Muscle layer of duodenum (tissue), 2 donors: ENCODE measurements around the gene FBXO44.
"Not testable (repeated sequence)": the region's sequence is repeated elsewhere in the genome, so short reads cannot be mapped to it uniquely, and the experiment has no call there.

Experiments used
- H3K27ac ChIP-seq: one replicate; pipeline ENCODE4 v1.7.0; 2013; ENCODE audit warnings: mild to moderate bottlenecking, low read length
- H3K27me3 ChIP-seq: one replicate; pipeline ENCODE4 v1.7.0; 2013; ENCODE audit warnings: low read depth, mild to moderate bottlenecking, control low read depth, low read length
- H3K36me3 ChIP-seq, 2 donors: one replicate each; pipeline ENCODE4 v1.7.0; 2013; ENCODE audit warnings: low read length in 2 of 2, control low read depth in 1 of 2, mild to moderate bottlenecking in 1 of 2; ENCODE audit not compliant: insufficient read depth in 2 of 2, control insufficient read depth in 1 of 2
- H3K4me1 ChIP-seq, 2 donors: one replicate each; pipeline ENCODE4 v1.7.0; 2013; ENCODE audit warnings: low read length in 2 of 2, mild to moderate bottlenecking in 2 of 2, control low read depth in 1 of 2, moderate library complexity in 1 of 2; ENCODE audit not compliant: insufficient read depth in 2 of 2, control insufficient read depth in 1 of 2
- H3K4me3 ChIP-seq, 2 donors: one replicate each; pipeline ENCODE4 v1.7.0; 2013; ENCODE audit warnings: low read length in 2 of 2, low read depth in 1 of 2, mild to moderate bottlenecking in 1 of 2
- H3K9me3 ChIP-seq, 2 donors: one replicate each; pipeline ENCODE4 v1.7.0; 2013; ENCODE audit warnings: low read length in 2 of 2, control low read depth in 1 of 2, mild to moderate bottlenecking in 1 of 2; ENCODE audit not compliant: control insufficient read depth in 1 of 2
- donor health status: healthy.

The FBXO44 gene

DNA sequence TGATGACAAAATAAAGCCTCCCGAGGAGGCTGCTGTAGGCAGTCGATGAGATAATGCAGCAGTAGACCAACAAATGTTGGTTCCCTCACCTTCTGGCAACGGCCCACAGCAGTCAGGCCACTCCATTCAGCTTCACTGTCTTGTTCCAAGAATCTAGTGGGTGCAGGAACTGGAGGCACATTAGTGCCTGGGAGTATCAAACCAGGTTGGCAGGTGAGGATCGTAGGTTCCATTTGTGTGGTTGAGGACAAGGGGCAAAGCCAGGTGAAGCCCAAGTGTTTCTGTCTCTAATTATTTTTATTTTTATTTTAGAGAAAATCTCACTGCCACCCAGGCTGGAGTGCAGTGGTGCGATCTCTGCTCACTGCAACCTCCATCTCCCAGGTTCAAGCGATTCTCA is 13.7 kb upstream of the FBXO44 start:
- no peak overlapping the region for H3K4me3 ChIP-seq
- H3K36me3 ChIP-seq = no peaks in the 10 kb centered on the region
- no peaks in the 10 kb centered on the region for H3K9me3 ChIP-seq
- no peaks in the 10 kb centered on the region for H3K27me3 ChIP-seq
- H3K27ac ChIP-seq = no peak overlapping the region
- no peaks in the 10 kb centered on the region for H3K4me1 ChIP-seq

DNA sequence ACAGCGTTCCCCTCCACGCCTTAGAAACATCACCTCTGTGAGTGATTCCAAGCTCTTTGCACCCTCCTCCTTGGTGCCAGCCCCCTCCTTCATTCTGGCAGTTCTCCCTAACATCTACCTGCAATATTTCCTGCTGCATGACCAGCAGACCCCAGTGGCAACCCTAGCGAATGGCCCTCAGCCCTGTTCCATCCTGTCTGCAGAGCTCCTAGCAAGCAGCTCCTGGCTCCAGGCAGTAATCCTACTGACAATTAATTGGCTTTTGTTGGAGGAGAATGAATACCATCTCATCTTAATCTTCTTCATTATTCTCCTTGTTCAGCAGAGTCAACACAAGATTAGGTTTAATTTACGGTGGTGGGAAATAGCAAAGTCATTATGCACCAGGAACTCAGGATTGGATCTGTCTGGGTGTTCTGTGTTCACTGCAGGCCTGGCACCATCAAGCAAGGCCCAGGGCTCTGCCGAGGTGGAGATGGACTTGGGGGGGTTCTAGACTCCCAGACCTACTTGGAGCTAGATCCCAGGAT is 12.8 kb upstream of the FBXO44 start:
- H3K27me3 ChIP-seq = no peaks in the 10 kb centered on the region
- H3K9me3 ChIP-seq = no peaks in the 10 kb centered on the region
- no peak overlapping the region for H3K27ac ChIP-seq
- H3K4me1 ChIP-seq = no peaks in the 10 kb centered on the region
- H3K4me3 ChIP-seq = no peak overlapping the region
- no peaks in the 10 kb centered on the region for H3K36me3 ChIP-seq

DNA sequence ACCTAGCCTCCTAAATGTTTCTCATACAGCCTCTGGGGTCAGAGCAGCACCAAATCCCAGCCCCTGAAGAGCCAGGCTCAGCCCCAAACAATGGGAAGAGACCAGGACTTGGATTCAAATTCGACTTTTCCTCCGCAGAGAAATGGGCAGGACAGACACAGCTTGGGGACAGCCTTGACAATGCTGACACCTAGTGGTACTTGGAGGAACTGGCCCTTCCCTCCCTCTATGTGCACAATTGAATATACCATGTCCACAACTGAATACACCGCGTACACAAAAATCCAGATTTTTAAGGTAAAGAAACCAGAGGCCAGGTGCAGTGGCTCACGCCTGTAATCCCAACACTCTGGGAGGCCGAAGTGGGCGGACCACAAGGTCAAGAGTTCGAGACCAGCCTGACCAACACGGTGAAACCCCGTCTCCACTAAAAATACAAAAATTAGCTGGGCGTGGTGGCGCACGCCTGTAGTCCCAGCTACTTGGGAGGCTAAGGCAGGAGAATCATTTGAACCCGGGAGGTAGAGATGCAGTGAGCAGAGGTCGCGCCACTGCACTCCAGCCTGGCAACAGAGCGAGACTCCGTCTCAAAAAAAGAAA is 12.2 kb upstream of the FBXO44 start:
- H3K9me3 ChIP-seq, H3K4me3 ChIP-seq, H3K27me3 ChIP-seq, H3K27ac ChIP-seq, H3K4me1 ChIP-seq, H3K36me3 ChIP-seq: not testable (repeated sequence)

DNA sequence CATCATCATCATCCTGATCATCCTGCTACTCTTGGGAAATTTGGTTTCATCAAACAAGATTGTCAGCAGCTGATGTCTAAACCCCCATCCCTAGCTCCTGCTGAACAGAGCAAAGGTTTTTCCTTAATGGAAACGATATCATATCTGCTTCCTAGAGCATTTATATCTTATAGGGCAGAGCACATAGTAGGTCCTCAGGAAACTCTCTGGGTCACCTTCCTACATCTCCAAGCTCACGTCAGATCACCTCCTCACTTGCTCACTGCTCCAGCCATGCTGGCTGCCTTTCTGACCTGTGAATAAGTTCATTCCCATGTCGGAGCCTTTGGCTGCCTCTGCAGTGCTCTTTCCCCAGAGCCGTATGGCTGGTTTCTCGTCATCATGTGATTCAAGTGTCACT is 10.9 kb upstream of the FBXO44 start:
- H3K36me3 ChIP-seq = no peaks in the 10 kb centered on the region
- no peak overlapping the region for H3K4me3 ChIP-seq
- peaks cover 0 to 14% of the 10 kb centered on the region in 2 donors for H3K4me1 ChIP-seq
- H3K27ac ChIP-seq = no peak overlapping the region
- no peaks in the 10 kb centered on the region for H3K27me3 ChIP-seq
- no peaks in the 10 kb centered on the region for H3K9me3 ChIP-seq

DNA sequence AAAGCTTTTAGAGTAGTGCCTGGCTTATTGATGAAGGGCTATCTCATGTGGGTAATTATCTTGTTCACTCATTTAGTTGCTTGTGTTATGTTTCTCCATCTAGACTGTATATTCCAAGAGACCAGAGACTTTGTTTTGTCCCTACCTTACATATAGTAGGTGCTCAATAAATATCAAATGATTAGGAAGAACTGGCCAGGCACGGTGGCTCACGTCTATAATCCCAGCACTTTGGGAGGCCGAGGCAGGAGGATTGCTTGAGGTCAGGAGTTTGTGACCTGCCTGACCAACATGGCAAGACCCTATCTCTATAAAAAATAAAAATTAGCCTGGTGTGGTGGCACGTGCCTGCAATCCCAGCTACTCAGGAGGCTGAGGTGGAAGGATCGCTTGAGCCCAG is 9.4 kb upstream of the FBXO44 start:
- H3K27me3 ChIP-seq = peaks cover 6% of the 10 kb centered on the region
- H3K4me3 ChIP-seq = no peak overlapping the region
- H3K9me3 ChIP-seq = no peaks in the 10 kb centered on the region
- H3K27ac ChIP-seq = no peak overlapping the region
- peaks cover 0 to 23% of the 10 kb centered on the region in 2 donors for H3K4me1 ChIP-seq
- no peaks in the 10 kb centered on the region for H3K36me3 ChIP-seq

DNA sequence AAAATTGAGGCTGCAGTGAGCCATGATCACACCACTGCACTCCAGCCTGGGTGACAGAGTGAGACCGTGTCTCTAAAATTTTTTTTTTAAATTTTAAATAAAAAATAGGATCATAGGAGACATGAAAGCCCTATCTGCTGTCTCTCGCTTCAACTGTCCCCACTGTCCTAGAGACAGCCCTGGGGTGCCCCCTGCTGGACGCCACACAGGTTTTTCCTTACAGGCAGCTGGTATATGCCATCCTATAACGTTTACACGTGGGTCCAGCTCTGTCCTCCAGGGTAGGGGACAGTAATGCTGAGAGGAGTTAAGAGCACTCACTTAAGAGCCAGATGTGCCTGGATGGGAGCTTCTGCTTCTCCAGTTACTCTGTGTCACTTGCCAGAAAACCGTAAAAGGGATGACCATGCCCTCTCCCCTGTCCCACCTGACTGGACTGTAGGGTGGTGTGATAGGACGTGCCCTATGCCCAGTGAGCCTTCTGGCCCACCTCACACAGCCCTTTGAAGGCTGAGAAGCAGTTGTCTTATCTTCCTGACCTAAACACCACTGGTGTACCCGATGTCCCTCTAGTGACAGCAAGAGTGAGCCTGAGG is 8.9 kb upstream of the FBXO44 start:
- peaks cover 6% of the 10 kb centered on the region for H3K27me3 ChIP-seq
- H3K27ac ChIP-seq = no peak overlapping the region

DNA sequence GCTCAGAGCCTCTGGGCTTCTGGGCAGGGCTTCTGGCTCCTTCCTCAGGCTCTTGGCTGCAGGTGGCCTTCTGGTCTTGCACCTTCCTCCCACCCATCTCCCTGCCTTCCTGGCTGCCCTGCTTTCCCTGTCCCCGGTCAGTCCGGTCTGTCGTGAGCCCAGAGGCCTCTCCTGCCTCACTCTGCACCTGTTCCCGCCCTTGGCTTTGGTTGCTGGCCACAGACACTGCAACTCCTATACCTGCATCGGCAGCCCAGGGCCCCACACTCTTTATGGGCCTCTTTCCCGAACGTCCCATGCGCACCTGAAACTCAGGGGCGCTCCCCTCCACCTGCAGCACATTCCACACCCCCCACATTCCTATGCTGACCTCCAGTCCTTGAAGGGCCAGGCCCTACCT is 8.4 kb upstream of the FBXO44 start:
- Histone ChIP-seq H3K4me3 (no peak overlapping the region), H3K27ac (no peak overlapping the region), H3K4me1 (peaks cover 0 to 29% of the 10 kb centered on the region in 2 donors), H3K27me3 (peaks cover 6% of the 10 kb centered on the region), H3K9me3 (no peaks in the 10 kb centered on the region), H3K36me3 (no peaks in the 10 kb centered on the region)

More for the DNA sequence above, 8.9 kb upstream of the FBXO44 start:
- no peaks in the 10 kb centered on the region for H3K9me3 ChIP-seq
- H3K4me1 ChIP-seq = peaks cover 0 to 28% of the 10 kb centered on the region in 2 donors
- H3K36me3 ChIP-seq = no peaks in the 10 kb centered on the region
- H3K4me3 ChIP-seq = no peak overlapping the region

DNA sequence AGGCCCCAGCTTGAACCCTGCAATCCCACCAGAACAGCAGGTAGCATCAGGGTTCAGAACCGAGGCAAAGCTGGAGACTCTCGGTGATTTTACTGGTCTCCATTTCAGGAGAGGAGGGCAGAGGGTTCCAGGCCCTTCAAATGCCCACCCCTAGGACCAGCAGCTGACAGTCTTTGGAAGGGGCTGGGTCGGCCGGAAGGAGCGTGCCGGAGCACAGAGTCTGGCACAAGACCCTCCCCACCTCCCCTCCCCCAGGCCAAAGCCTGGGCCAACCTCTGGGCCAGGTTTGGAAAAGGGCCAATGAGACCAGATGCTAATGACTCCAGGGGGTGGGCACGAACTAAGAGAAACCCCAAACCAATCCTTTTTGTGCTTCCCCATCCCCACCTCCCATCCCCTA is 7.3 kb upstream of the FBXO44 start:
- Histone ChIP-seq H3K36me3 (no peaks in the 10 kb centered on the region), H3K4me1 (peaks cover 0 to 29% of the 10 kb centered on the region in 2 donors), H3K4me3 (no peak overlapping the region), H3K27me3 (peaks cover 6% of the 10 kb centered on the region), H3K27ac (no peak overlapping the region), H3K9me3 (no peaks in the 10 kb centered on the region)

DNA sequence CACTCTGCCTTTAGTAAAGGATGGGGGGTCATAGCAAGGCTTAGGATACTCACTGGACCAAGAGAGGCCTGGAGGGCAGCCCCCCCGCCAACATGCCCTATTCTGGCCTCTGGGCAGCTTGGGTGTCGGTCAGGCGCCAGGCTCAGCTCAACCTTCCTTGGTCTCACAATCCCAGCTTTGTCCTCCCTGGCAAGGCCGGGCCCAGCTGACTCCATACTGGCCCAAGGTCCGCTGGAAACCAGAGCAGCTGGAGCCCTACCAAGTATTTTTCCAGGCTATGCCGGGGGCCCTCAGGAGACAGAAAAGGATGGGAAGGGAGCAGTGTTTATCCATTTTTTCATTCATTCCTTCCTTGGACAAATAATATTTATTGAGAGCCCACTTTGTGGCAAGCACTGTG is 6.6 kb upstream of the FBXO44 start:
- Histone ChIP-seq H3K9me3 (no peaks in the 10 kb centered on the region), H3K27ac (no peak overlapping the region), H3K4me3 (no peak overlapping the region), H3K4me1 (peaks cover 0 to 29% of the 10 kb centered on the region in 2 donors), H3K36me3 (no peaks in the 10 kb centered on the region), H3K27me3 (peaks cover 6% of the 10 kb centered on the region)

DNA sequence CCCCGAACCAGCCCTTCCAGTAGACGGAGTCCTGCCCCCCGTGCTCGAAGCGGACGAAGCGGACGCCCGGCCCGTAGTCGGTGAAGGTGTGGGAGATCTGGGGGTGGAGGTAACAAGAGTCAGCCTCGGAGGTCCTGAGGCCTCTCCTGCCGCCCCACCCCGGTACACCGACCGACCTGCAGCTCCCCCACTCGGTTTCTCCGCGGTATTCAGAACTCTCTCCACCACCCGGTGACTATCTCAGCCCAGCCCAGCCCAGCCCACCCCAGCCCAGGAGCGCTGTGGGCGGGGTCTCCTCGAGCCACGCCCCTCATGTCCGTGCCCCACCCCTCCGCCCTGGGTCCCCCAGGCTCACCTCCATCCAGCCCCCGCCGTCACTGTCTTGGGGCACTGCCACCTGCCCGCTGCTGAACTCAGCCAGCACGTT is 5.9 kb upstream of the FBXO44 start:
- H3K4me1 ChIP-seq = peaks cover 0 to 29% of the 10 kb centered on the region in 2 donors
- no peak overlapping the region for H3K4me3 ChIP-seq
- H3K27ac ChIP-seq = no peak overlapping the region
- peaks cover 6% of the 10 kb centered on the region for H3K27me3 ChIP-seq
- H3K9me3 ChIP-seq = no peaks in the 10 kb centered on the region
- no peaks in the 10 kb centered on the region for H3K36me3 ChIP-seq

DNA sequence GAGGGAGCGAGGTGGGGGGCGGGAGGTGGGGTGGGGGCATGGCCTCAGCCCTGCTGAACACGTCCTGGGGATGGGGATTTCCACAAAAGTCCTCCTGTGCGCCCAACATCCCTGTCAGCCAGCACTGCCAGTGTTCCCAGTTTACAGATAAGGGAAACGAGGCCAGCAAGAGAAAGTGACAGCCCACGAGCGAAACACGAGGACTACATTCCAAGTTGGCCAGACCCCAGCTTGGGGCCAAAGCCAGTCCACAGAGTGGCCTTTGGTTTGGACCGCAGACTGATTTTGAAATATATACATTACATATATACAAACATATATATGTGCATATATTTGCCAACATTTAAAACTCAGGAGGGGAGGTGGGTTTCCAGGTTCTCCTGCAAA is 5.4 kb upstream of the FBXO44 start:
- Histone ChIP-seq H3K27me3 (peaks cover 6% of the 10 kb centered on the region), H3K9me3 (no peaks in the 10 kb centered on the region), H3K27ac (no peak overlapping the region), H3K4me3 (no peak overlapping the region), H3K36me3 (no peaks in the 10 kb centered on the region), H3K4me1 (peaks cover 0 to 29% of the 10 kb centered on the region in 2 donors)
